Ovary (tissue), 9 donors: ENCODE results near the gene FXYD4. TPM values are rescaled to one million over a fixed set of nuclear protein-coding genes. Genes with fewer than 3 reads are reported as not detected.

ENCODE experiments used
- DNase-seq, 5 donors: peaks; one replicate each; pipeline ENCODE4 v3.0.0-alpha.2; 2019 to 2020
- H3K27ac ChIP-seq, 2 donors: fragments of 200-600 bp; one replicate each; pipeline versions ENCODE4 v1.5.1 to v1.8.0; 2019 to 2022
- H3K27me3 ChIP-seq: fragments of 200-600 bp; one replicate; pipeline ENCODE4 v1.8.0; 2022
- H3K36me3 ChIP-seq: fragments of 200-600 bp; sonication (generic); one replicate; pipeline ENCODE4 v1.5.1; 2019
- H3K4me1 ChIP-seq: one replicate; pipeline ENCODE4 v1.8.1; 2013; ENCODE audit warnings: mild to moderate bottlenecking, moderate library complexity; ENCODE audit not compliant: insufficient read depth
- H3K4me3 ChIP-seq: fragments of 200-600 bp; sonication (generic); one replicate; pipeline ENCODE4 v1.5.1; 2017
- H3K9me3 ChIP-seq, 2 donors: fragments of 200-600 bp in 1 of 2; sonication (generic) in 1 of 2; one replicate each; pipeline versions ENCODE4 v1.5.1 to v1.8.1; 2013 to 2019; ENCODE audit warnings: mild to moderate bottlenecking in 1 of 2, moderate library complexity in 1 of 2
- CTCF ChIP-seq, 3 donors: fragments of 450-650 bp in 2 of 3; fragments of 200-600 bp in 1 of 3; IDR thresholded peaks; one replicate each; pipeline versions ENCODE4 v1.5.1 to v1.8.0; 2016 to 2022; ENCODE audit warnings: antibody characterized with exemption in 3 of 3, mild to moderate bottlenecking in 1 of 3
- EP300 ChIP-seq: sonication (generic); formaldehyde crosslinking; IDR thresholded peaks from one replicate; pipeline ENCODE4 v1.6.1; 2017; ENCODE audit warnings: antibody characterized with exemption
- POLR2A ChIP-seq: fragments of 450-650 bp; IDR thresholded peaks from one replicate; pipeline ENCODE4 v1.6.1; 2017; ENCODE audit warnings: antibody characterized with exemption, mild to moderate bottlenecking, moderate library complexity
- WGBS, 3 donors: extraction: QIAGEN DNeasy Blood & Tissue Kit in 1 of 3; methylation state at CpG; one replicate each; pipeline versions ENCODE4 v1.1.5 to v1.1.7; 2013 to 2017; 5-methylcytosine and 5-hydroxymethylcytosine counted together
- intact Hi-C, 4 donors: fragments of 100-400 bp; cut with DNase I; formaldehyde crosslinking; loops; one replicate each; pipeline versions ENCODE4 v1.11.0 to v1.15.1; 2022 to 2023
- polyA plus RNA-seq, 2 donors: library from polyadenylated mRNA; stranded (reverse); fragments of 200-250 nt in 1 of 2; fragments of 350-450 nt in 1 of 2; fragmentation: Illumina TruSeq in 1 of 2; extraction: RNeasy Lipid Tissue Mini Kit (QIAGEN cat#74804) in 1 of 2; gene quantifications; one replicate each; pipeline ENCODE4 v1.2.3, GENCODE V29; 2013 to 2014
- total RNA-seq, 7 donors: library from RNA; depleted of rRNA in 2 of 7; stranded (reverse); fragments of >200 nt in 2 of 7; fragmentation: NEBNext Ultra II Directional in 3 of 7; extraction: Animal tissue kit (Norgen Biotek cat#: 25700) in 3 of 7; gene quantifications; one replicate each; pipeline versions ENCODE4 v1.1.0 to v1.2.4, GENCODE V29; 2016 to 2023
- donor health status: DM: no; HTN: no; CAD: no; lungs with moderate emphysema.
- donor health status: DM: no; HTN: no; CAD: no.
- donor health status: Bipolar disorder and iron deficiency.
- donor health status: DM: yes; HTN: yes; CAD: no.
- donor health status: DM: no; HTN: no; CAD: no.
- donor health status: DM: yes; HTN: yes; CAD: no.

Gene FXYD4
- total and polyA plus RNA-seq, 9 donors = not detected

- no peaks in the 10 kb centered on the region for H3K27me3 ChIP-seq
- WGBS, 3 donors = 60 to 68% (median 65%) methylated on average over 7 of the region's 7 CpGs
- no peaks in the 10 kb centered on the region for H3K36me3 ChIP-seq
- intact Hi-C loops = no loop called here
- H3K27ac ChIP-seq = no peak overlapping the region
- H3K4me3 ChIP-seq = no peak overlapping the region
- H3K4me1 ChIP-seq = no peaks in the 10 kb centered on the region
- TF ChIP-seq POLR2A (no peak), CTCF (IDR thresholded peaks at IDR 0.05) (no peak), EP300 (no peak)
- DNase-seq = no peak
- no peaks in the 10 kb centered on the region for H3K9me3 ChIP-seq
Observed at GRCh38 chr10:43352951-43353350, 18.5 kb upstream of the FXYD4 start.

- Histone ChIP-seq H3K4me1 (no peaks in the 10 kb centered on the region), H3K36me3 (no peaks in the 10 kb centered on the region), H3K27ac (no peak overlapping the region), H3K27me3 (no peaks in the 10 kb centered on the region), H3K9me3 (no peaks in the 10 kb centered on the region), H3K4me3 (no peak overlapping the region)
- no peak for DNase-seq
- WGBS, 3 donors = 16 to 21% (median 18%) methylated on average over 3 of the region's 3 CpGs
- intact Hi-C loops = no loop called here
- TF ChIP-seq POLR2A = no peak
- TF ChIP-seq CTCF (IDR thresholded peaks at IDR 0.05) = no peak
- no peak for TF ChIP-seq EP300
Observed at GRCh38 chr10:43353495-43354329, 17.7 kb upstream of the FXYD4 start.

GRCh38 chr10:43354330-43354635 is 17.2 kb upstream of the FXYD4 start:
- H3K27me3 ChIP-seq = no peaks in the 10 kb centered on the region
- H3K36me3 ChIP-seq = no peaks in the 10 kb centered on the region
- no peak overlapping the region for H3K4me3 ChIP-seq
- H3K4me1 ChIP-seq = no peaks in the 10 kb centered on the region
- no peak overlapping the region for H3K27ac ChIP-seq
- intact Hi-C loops = no loop called here
- TF ChIP-seq POLR2A = no peak
- TF ChIP-seq EP300 = no peak
- no peak for TF ChIP-seq CTCF (IDR thresholded peaks at IDR 0.05)
- WGBS, 3 donors = 50 to 58% (median 54%) methylated on average over 2 of the region's 2 CpGs
- DNase-seq = no peak
- no peaks in the 10 kb centered on the region for H3K9me3 ChIP-seq

GRCh38 chr10:43354879-43355380 is 16.5 kb upstream of the FXYD4 start:
- no peak for TF ChIP-seq EP300
- no peak for TF ChIP-seq CTCF (IDR thresholded peaks at IDR 0.05)
- TF ChIP-seq POLR2A = no peak

More at GRCh38 chr10:43354879-43355380, 16.5 kb upstream of the FXYD4 start:
- no peak overlapping the region for H3K4me3 ChIP-seq
- no peak for DNase-seq
- intact Hi-C loops = no loop called here
- no peak overlapping the region for H3K27ac ChIP-seq
- no peaks in the 10 kb centered on the region for H3K36me3 ChIP-seq
- no peaks in the 10 kb centered on the region for H3K4me1 ChIP-seq
- 12 to 15% (median 13%) methylated on average over 2 of the region's 2 CpGs for WGBS, 3 donors
- H3K27me3 ChIP-seq = no peaks in the 10 kb centered on the region
- no peaks in the 10 kb centered on the region for H3K9me3 ChIP-seq
